Fibroblast of skin of left quadriceps (primary cell): ENCODE data around the gene RNF2.
A peak's percentile ranks its signal among the peaks of the same experiment; 100 is the strongest.
"Not testable (repeated sequence)": the region's sequence is repeated elsewhere in the genome, so short reads cannot be mapped to it uniquely, and the experiment has no call there.

Experiments used
- DNase-seq, 2 experiments: peaks; one replicate each; pipeline ENCODE4 v3.0.0-alpha.2; 2013; ENCODE audit warnings: low read depth in 2 of 2

RNF2 gene

DNA sequence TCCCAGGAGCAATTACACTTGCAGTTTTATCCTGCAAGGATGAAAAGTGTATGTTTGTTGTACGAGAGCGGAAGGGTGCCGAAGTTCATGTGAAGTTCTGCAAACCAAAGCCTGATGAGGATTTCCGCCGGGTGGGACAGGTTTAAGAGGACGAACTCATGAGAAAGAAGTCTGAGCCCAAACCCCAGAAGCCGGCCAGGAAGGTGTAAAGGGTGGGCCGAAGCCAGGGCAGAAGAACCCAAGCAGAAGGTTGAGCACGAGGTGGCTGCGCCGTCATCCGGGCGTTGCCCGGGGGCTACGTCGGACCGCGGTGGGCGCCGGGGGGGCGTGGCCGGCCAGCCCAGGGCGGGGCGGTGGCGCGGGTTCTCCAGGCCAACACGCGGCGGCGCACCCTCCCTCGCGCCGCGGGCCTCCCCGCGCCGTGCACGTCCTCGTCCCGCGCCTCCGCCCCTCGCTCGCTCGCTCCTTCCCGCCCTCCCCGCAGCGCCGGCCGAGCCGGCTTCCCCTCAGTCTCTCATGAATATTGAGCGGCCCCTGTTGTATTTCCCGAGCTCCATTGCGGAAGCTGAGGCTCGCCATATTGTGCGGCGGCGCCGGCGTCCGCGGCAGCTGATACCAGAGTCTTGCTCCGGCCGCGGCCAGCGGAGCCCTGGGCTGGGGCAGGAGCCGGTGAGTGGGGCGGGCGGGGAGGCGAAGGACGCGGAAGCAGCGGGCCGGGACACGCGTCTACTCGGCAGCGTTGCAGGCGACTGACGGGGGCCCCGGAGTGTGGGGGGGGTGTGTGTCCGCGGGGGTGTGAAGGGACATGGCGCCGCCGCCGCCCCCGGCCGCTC, at the start of gene RNF2:
Gene RNF2 (plus strand): TSS at position 578 of the 833 bp plus-strand sequence. CDS start 41,996 bp downstream, outside the sequence.
- DNase-seq, result peak; percentile 59 to 60

GRCh38 chr1:184999974-185000373, 45.4 kb upstream of the RNF2 start:
- not testable (repeated sequence) for DNase-seq

GRCh38 chr1:185001312-185001880, 44.0 kb upstream of the RNF2 start:
- DNase-seq, result not testable (repeated sequence)

DNA sequence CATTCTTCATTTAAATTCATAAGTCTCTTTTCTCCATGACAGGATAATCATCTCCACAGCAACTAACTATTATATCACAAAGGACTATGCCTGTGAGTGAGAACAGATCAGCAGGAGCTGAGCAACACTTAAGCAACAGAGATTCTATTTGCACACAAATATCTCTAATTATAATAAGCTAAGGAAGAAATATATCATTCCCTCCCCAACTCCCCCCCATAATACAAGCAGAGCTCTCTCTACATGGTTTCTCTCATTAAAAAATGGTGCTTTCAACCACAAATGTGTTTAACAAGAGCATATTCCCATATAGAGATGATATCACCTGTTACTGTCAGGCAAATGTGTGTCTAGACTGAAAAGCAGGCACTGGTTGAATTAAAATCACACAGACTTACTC, 36.5 kb upstream of the RNF2 start:
- no peak for DNase-seq

GRCh38 chr1:185010361-185010760, 35.0 kb upstream of the RNF2 start:
- no peak for DNase-seq

- DNase-seq, result no peak
Observed at GRCh38 chr1:185014941-185015340, 30.4 kb upstream of the RNF2 start.

GRCh38 chr1:185015631-185016030, 29.7 kb upstream of the RNF2 start:
- no peak for DNase-seq

DNA sequence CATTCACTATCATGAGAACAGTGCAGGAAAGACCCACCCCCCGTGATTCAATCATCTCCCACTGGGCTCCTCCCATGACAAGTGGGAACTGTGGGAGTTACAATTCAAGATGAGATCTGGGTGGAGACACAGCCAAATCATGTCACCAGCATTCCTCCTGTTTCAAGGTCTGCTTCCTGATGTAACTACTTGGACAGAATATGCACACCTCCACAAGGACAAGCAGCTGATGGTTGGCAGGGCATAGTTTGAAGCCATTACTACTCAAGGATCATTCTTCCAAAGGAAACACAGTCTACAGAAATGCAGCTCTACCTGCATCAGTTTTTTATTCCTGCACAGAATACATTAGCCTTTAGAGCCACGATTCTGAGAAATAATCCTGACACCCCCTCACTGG, 28.5 kb upstream of the RNF2 start:
- DNase-seq, result no peak

- DNase-seq, result peak; percentile 56
Observed at GRCh38 chr1:185017338-185017737, 28.0 kb upstream of the RNF2 start.

GRCh38 chr1:185017966-185018365, 27.4 kb upstream of the RNF2 start:
- no peak for DNase-seq

GRCh38 chr1:185027252-185027882, 18.0 kb upstream of the RNF2 start:
- no peak for DNase-seq

DNA sequence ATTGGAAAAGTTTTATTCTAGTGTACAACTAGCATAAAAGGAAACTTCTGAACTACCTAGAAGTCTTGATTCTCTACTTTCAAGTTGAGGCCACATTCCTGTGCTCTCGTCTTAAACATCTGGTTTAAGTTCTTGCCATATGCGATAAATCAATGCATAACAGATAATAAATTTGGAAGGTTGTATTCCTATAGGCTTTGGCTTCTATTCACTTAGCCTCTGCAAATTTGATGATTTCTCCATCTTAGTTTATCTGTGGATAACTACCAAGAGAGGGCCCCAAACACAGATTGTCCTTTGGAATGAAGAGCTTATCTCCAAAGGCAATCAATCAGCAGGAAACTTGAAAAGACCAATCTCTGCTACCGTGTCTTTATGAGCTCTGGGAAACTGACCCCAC, 11.7 kb upstream of the RNF2 start:
- no peak for DNase-seq

DNA sequence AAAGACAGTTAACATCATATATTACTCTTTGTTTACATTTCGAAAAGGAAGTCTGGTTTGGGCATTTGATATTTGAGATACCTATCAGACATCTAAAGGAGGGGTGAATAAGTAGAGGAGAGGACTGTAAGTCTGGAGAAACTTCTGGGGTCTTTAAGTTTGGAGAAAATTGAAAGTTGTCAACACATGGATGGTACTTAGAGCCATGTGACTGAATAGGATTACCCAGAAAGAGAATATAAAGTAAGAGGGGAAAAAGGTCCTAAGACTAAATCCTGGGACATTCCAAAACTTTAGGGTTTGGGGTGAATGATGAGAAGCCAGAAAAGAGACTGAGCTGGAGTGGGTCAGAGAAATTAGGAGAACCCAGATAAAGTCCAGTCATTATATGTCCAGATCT, 10.1 kb upstream of the RNF2 start:
- DNase-seq, result no peak

DNA sequence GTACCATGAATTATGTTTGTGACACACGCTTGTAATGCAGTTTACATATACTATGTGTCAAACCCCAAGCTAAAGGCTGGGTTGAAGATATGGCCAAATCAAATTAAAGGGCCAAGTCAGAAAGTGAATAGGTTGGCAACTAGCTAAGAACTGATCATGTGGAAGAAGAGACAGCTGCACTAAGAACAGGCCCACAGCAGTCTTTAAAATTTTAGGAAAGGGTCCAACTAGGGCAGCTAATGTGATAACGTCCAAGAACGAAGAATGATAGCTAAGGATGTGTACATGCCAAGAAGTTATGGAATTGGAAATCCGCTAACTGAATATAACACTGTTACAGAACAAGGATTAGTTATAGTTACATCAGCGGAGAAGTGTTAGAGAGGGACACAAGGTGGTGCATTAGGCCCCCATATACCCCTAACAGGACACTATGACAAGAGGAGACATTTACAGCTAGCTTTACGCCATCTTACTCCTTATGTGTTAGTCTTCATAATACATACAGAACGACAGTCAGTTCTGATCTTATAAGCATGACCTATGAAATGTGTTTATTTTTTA, 6.5 kb upstream of the RNF2 start:
- no peak for DNase-seq

GRCh38 chr1:185039726-185040407, 5.5 kb upstream of the RNF2 start:
- no peak for DNase-seq

DNA sequence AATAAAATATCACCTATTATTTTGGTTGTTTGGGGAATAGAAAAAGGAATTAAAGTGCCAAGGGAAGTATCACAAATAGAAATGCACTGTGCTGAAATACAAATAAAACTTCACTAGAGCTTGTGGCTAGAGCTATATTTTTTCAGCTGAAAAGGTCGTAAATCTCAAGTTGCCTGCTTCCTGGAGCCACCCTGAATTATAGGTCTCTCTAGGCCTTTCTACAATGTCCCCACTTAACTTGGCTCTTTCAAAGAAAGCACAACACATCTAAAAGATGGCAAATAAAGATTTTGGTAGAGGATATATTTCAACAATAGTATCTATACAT, 5.0 kb upstream of the RNF2 start:
- no peak for DNase-seq

- DNase-seq, result no peak
Observed at GRCh38 chr1:185041742-185042141, 3.6 kb upstream of the RNF2 start.

DNA sequence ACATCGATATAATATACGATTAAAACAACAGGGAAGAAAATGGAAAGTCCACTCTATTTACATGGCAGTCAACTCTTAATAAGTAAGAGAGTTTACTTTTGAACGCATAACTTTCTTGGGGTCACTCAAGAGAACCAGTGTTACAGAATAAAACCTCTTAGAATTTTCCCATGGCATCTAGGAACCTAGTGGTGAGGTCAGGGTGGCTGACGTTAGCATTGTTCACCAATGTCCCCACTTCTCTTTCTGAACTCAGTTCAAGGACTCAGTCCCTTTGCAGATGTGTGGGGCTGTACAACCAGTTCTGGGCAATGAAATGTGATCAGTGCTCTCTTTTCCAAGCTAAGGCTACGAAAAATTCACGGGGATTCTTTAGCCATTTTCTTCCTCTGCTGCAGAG, 2.6 kb upstream of the RNF2 start:
- no peak for DNase-seq

- no peak for DNase-seq
Observed at GRCh38 chr1:185044387-185044786, 971 bp upstream of the RNF2 start.

GRCh38 chr1:185045814-185046492, 595 bp downstream of the RNF2 start:
- no peak for DNase-seq

DNA sequence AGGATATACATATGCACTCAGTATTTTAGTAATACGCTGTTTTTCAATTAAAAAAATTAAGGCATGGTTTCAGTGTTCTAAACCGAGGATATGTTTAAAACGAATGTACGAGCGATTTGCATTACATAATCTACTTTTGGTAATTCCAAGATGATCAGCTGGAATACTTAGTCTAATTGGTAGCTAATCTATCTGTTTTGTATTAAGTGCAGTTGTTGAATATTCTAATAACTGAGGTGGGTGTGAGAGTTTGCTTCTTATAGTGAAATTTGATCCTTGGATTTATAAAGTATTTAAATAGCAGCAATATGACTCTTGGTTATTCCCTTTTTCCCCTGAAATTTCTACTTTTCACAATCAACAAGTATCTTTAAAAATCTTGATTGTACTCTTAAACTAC, 1.3 kb downstream of the RNF2 start:
- DNase-seq, result no peak

DNA sequence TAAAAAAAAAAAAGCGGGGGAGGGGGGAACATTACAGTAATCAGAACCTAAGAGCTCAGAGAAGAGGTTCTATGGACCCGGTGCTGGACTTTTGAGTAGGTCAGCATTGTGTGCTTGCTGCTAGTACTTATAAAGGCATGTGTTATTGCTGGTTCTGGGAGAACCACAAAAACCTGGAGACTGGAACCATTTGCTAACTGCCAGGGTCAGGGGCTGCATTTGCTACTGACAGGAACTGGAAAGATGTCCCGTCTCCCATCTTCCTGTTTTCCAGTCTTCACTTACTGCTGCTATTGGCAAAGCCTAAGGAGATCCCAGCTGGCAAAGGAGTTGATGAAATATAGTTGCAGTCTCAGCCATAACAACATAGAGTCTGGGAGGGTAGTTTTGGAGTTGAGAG, 4.3 kb downstream of the RNF2 start:
- no peak for DNase-seq
